Stimulated activated CD8-positive, alpha-beta memory T cell treated with anti-CD3 and anti-CD28 coated beads, Interleukin-12 subunit alpha, Interleukin-12 subunit beta, amount 100 ng/mL, for 24 hours (primary cell): ENCODE data around the gene DHRS4L2.
"Not testable (repeated sequence)": the region's sequence is repeated elsewhere in the genome, so short reads cannot be mapped to it uniquely, and the experiment has no call there.

Source experiments
- DNase-seq: peaks from one replicate; pipeline ENCODE4 v3.0.0-alpha.2; 2020; ENCODE audit errors: extremely low read depth

DHRS4L2 gene

DNA sequence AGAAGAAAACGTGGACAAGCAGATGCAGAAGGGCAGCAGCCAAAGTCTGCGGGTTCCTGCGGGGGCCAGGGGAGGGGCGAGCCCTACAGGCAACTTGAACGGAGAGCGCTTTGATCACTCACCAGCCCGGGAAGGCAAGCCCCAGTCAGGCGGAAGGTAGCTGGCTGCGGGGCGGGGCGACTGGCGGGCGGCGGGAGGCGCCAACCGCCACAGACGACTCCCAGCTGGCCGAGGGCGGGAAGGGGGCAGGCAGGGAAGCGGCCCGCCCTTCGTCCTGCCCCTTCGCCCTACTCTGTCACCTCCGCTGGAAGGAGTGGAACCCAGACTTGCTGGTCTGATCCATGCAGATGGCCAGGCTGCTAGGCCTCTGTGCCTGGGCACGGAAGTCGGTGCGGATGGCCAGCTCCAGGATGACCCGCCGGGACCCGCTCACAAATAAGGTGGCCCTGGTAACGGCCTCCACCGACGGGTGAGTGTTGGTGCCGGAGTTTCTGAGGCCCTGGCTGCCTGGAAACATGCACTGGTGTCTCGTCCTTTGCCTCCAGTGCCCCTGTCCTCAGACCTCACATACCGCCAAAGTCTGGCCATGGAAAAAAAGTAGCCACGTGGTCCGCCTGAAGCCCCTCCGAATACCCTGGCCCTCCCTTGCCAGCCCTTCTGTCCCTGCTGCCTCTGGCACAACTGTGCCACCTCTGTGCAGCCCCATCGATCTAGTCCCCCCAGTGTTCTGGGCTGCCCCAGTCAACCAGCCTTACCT, at the start of gene DHRS4L2:
DHRS4L2 (plus strand) TSS at position 323 of the 757 bp plus-strand sequence; CDS start at position 342, 19 bp downstream.
- DNase-seq, result peak; percentile 60

DNA sequence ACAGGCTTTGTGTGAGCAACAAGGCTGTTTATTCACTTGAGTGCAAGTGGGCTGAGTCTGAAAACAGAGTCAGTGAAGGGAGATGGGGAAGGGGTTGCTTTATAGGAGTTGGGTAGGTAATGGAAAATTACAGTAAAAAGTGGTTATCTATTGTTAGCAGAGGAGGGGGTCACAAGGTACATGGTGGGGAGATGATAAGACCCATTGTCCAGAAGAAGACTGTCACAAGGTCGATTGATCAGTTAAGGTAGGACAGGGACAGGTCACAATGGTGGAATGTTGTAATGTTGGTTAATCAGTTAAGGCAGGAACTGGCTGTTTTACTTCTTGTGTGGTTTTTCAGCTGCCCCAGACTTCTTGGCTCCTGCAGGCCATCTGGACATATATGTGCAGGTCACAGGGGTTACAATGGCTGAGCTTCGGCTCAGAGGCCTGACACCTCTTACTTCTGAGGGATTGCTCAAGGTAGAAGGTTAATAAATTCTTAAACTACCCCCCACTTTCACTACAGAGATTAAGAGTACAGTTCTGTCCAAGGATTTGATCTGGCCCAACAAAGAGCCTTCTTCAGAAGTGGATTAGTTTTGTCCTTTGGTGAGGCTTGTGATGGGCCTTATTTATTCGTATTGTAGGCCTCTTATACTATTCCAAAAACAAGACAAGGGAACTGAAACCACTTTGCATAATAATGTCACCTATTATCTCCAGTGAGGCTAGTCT, 49.0 kb upstream of the DHRS4L2 start:
- DNase-seq, result no peak

DNA sequence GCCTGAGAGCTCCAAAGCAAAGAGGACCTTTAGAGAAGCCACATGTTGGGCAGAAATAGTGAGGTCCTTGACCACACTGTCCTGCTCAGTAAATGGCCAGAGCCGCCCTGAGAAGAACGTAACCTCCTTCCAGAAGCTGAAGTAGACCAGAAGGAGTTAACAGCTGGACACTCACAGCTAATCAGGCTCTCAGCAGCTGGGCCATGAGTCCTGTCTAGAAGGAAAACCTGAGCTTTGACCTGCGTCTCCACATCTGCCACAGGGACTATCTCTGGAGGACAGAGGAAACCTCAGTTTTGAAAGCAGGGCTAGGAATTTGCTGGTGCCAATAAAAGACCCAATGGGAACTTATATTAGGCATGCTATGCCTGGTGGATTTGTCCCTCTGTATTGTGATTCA, 47.5 kb upstream of the DHRS4L2 start:
- DNase-seq, result no peak

DNA sequence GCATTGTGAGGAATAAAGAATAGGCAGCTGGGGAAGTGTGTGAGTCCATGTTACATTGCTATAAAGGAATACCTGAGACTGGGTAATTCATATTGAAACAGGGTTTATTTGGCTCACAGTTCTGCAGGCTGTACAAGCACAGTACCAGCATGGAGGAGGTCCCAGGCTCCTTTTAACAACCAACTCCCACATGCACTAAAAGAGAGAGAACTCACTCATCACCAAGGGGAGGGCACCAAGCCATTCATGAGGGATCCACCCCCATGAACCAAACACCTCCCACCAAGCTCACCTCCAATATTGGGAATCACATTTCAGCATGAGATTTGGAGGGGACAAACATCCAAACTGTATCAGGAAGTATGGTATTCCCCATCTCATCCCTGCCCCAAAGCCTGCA, 47.1 kb upstream of the DHRS4L2 start:
- no peak for DNase-seq

DNA sequence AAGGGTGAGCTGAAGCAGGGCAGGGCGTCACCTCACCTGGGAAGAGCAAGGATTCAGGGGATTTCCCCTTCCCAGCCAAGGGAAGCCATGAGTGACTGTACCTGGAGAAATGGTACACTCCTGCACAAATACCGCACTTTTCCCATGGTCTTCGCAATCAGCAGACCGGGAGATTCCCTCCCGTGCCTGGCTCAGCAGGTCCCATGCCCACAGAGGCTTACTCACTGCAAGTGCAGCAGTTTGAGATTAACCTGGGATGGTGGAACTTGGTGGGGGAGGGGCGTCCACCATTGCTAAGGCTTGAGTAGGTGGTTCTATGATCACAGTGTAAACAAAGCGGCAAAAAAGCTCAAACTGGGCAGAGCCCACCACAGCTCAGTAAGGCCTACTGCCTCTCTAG, 46.1 kb upstream of the DHRS4L2 start:
- no peak for DNase-seq

DNA sequence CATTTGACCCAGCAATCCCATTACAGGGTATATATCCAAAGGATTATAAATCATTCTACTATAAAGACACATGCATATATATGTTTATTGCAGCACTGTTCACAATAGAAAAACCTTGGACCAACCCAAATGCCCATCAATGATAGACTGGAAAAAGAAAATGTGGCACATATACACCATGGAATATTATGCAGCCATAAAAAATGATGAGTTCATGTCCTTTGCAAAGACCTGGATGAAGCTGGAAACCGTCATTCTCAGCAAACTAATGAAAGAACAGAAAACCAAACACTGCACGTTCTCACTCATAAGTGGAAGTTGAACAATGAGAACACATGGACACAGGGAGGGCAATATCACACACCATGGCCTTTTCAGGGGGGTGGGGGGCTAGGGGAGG, 39.7 kb upstream of the DHRS4L2 start:
- DNase-seq, result not testable (repeated sequence)

DNA sequence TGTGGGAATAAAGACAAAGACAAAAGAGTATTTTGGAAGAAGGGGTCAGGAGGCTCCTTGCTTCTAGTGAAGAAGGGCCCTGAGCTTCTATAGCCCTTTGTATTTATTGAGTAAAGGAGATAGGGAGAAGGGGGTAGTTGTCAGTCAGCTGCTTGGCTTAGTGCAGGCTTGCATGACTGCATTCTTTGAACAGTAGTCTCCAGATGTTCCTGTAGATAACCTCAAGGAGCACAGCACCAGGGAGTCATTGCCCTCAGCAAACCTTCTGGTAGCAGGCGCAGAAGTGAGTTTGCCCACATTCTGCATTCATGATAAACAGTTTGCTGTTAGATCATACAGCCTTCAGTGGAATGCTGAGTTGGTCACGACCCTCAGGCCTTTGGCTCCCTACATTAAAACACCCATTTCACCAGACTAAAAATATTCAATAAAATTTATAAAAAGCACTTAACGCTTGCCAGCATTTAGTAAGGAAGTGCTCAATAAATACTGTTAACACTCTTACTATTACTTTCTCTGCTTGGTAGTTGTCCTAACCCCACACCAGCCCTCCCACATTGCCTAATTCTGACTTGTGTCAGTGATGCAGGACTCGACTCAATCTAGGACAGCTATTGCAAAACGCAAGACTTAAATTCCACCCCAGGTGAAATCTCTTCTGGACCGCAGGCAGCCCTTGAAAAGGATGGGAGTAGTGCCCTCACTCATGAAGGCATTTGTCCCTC, 38.2 kb upstream of the DHRS4L2 start:
- no peak for DNase-seq

DNA sequence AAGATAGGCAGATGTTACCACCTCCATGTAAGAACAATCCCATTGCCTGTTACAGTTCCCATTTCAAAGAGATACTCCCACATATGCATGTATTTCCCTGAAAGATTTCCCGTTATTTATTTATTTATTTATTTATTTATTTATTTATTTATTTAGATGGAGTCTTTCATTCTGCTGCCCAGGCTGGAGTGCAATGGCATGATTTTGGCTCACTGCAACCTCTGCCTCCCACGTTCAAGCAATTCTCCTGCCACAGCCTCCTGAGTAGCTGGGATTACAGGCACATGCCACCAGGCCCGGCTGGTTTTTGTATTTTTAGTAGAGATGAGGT, 37.6 kb upstream of the DHRS4L2 start:
- DNase-seq, result not testable (repeated sequence)

DNA sequence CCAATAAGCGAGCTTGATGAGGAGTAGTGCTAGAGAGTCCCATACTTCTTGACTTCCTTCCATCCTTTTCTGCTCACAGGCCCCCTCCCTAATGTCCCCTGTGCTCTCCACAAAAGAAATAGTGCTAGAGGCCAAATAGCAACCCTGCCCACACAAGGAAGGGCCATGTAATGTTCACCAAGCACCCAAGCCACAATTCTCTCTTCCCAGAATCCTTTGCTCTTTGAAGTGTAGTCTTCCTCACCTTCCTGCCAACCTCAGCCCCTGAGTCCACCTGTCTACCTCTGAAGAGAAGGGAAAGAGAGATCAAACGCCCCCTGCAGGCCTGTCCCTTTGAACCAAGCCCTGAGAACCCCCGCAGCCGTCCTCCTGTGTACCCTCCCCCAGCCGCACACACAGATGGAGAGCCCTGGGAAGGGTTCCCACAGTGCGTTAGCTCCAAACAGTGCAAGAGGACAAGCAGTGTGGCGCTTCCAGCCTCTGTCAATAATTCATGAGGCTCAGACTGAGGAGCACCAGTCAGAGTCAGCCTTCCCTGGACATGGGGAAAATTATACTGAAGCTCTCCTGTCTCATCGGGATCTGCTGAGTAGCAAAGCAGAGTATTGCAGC, 37.0 kb upstream of the DHRS4L2 start:
- DNase-seq, result no peak

DNA sequence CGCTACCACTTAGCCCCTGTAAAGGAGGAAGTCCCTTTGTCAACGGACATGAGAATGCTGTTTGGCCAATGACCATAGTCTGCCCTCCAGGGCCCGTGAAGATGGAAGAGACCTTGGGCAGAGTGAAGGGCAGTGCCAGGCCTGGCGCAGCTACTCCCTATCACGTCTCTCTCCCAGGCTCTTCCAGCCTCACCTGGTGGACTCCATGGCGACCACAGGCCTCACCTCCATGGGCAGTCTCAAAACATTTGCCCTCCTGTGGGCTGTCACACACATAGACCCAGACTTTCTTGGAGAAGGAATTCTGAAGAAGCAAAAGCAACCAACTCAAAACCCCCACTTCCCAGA, 35.6 kb upstream of the DHRS4L2 start:
- not testable (repeated sequence) for DNase-seq

DNA sequence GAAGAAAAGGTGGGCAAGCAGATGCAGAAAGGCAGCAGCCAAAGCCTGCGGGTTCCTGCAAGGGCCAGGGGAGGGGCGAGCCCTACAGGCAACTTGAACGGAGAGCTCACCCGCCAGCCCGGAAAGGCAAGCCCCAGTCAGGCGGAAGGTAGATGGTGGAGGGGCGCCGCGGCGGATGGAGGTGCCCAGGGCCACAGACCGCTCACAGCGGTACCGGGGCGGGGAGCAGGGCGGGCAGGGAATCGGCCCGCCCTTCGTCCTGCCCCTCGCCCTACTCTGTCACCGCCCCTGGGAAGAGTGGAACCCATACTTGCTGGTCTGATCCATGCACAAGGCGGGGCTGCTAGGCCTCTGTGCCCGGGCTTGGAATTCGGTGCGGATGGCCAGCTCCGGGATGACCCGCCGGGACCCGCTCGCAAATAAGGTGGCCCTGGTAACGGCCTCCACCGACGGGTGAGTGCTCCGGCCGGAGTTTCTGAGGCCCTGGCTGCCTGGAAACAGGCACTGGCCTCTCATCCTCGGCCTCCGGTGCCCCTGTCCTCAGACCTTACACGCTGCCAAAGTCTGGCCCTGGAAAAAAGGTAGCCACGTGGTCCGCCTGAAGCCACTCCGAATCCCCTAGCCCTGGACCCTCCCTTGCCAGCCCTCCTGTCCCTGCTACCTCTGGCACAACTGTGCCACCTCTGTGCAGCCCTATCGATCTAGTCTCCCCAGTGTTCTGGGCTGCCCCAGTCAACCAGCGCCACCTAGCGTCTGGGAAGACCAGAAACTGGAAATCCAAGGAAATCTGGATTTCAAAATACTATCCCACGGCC, 35.1 kb upstream of the DHRS4L2 start, which contains the start of gene DHRS4:
DHRS4 (plus strand) TSS at position 307 of the 815 bp plus-strand sequence; CDS start at position 326, 19 bp downstream.
- peak; percentile 66 for DNase-seq

DNA sequence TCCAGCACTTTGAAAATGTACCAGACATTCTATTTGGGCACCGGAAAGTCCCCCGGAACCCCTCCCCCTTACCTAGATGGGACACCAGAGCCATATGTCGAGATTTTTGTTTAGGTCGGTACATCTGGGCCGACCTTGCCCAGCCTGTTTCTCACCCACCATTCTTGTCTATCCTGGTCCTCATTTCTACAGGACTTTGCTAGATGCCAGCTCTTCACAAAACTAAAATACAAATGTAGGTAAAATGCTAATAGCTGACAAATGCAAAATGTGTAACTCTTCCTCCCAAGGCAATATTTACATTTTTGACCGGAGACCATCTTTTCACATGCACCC, 34.5 kb upstream of the DHRS4L2 start:
- not testable (repeated sequence) for DNase-seq

DNA sequence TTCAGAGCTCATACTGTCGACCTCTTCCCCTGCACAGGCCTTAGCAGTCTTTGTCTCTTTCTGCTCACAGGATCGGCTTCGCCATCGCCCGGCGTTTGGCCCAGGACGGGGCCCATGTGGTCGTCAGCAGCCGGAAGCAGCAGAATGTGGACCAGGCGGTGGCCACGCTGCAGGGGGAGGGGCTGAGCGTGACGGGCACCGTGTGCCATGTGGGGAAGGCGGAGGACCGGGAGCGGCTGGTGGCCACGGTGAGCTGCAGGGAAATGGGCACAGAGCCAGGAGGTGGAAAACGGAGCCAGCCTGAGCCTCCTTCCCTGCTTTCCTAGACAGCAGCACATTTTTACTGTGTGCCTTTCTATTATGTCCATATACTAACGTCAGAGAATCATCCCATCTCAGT, 33.8 kb upstream of the DHRS4L2 start:
- DNase-seq, result not testable (repeated sequence)

DNA sequence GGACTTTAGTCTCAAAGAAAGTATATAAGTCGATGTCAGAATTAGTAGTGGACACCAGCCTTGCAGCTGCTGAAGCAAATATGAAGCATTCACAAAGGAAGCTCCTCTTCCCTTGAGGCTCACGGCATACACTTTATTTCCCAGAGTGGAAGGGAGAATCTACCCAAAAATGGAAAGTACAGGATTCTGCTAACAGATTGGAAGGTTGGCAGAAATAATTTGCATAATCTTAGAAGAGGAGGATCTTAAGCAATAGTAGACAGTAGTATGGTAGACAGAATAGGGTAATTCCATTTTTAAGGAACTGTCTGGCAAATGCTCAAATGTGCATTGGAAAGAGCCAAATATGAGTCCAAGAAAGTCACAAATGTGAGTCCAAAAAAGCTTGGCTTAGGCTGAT, 32.9 kb upstream of the DHRS4L2 start:
- not testable (repeated sequence) for DNase-seq

DNA sequence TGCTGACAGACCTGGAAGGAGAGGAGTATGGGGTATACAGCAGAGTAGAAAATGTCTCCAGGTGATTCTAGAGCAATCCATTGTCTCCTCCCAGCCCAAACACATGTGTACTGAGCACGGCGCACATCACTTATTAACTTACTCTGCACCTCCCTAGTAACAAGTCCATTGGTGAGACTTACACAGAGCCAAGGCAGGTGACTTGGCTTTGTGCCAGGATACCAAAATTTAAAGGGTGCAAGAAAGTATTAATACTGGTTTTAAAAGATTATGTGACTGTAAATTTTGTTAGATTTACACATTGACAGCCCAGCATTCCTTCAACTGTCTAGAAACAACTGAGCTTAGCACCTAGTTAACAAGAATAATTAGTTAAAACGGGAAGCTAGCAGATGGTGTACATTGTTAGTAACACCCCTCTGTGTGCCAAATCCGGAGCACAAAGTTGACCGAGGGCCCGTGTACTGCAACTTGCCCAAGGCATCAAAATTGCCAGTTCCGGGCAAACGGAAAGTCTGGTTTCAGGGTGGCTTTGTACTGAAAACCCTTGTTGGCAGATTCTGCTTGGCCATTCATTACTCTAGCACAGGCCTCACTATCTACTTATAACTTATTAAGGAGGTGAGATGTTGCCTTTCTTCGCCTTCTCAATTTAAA, 30.7 kb upstream of the DHRS4L2 start:
- not testable (repeated sequence) for DNase-seq

DNA sequence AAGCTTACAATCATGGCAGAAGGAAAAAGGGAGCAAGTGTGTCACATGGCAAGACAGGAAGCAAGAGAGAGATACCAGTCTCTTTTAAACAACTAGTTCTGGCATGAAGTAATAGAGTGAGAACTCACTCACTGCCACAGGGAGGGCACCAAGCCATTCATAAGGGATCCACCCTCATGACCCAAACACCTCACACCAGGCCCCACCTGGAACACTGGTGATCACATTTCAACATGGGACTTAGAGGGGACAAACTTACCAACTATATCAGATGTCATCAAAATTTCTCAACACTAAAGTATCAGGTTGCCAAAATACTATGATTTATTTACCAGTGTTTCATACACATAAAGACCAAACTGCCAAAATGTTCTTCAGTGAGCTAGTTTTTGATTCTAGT, 27.8 kb upstream of the DHRS4L2 start:
- DNase-seq, result not testable (repeated sequence)

DNA sequence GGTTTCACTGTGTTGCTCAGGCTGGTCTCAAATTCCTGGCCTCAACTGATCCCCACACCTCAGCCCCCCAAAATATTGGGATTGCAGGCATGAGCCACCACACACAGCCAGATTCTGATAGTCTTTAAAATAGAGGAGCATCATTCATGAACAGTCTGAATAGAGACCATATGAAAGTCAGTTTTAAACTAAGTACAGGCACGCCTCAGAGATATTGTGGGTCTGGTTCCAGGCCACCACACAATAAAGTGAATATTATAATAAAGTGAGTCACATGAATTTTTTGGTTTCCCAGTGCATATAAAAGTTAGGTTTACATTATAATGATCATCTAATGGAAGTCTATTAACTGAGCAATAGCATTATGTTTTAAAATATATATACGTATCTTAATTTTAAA, 27.0 kb upstream of the DHRS4L2 start:
- not testable (repeated sequence) for DNase-seq

DNA sequence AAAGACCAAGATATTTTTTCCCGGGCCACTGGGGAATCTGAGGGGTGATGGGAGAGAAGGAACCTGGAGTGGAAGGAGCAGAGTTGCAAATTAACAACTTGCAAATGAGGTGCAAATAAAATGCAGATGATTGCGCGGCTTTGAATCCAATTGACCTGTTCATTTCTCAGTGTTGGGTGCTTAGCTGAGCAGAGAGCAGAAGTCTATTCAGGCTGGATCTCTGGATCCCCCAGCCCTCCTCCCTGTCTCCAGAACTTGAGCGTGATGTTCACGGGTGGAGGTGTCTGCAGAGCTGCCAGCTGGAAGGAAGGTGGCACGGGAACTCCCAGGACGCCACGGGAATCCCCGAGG, 19.6 kb upstream of the DHRS4L2 start:
- not testable (repeated sequence) for DNase-seq

DNA sequence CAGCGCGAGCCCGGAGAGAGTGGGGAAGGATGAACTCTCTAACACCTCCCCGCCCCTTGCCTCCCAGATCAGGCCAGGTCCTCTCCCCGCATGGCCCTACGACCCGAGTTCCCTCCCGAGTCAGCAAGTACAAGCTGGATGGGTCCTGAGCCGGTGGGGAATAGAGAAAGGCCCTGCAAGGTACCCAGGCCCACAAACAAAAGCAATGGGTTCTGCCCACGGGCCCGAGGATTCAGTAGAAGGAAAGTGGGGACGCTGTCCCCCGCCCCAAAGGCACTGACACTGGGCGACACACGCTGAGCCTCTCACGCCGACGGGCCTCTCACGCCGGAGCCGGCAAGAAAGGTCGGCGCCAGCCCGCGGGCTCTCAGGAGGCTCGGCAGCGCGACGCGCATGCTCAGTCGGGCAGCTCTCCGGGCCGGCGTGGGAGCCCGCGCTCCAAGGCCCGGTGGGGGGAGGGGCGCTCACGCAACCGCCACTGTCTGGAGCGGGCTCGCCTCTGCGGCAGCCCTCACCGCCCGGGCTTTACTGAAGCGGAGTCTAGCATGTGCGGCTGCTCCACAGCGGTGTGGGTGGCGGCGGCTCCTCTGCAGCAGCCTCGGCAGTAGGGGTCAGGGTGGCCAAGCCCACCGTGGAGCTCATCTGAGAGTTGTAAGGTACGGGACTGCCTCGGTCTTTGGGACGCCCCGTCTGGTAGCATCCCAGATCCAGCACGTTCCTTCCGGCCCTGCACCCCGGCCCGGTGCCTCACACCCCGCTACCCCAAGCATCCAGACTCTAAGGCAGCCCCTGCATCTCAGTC, 19.0 kb upstream of the DHRS4L2 start:
- DNase-seq, result peak; percentile 26

DNA sequence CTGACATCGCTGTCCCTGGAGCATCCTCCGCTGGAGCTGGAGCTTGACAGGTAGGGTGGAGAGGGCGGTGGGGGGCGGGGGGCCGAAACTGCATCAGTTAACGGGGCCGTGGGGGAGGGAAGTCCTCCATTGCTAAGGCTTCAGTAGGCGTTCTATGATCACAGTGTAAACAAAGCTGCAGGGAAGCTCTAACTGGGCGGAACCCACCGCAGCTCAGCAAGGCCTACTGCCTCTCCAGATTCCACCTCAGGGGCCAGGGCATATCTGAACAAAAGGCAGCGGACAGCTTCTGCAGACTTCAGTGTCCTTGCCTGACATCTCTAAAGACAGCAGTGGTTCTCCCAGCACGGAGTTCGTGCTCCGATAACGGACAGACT, 18.5 kb upstream of the DHRS4L2 start:
- not testable (repeated sequence) for DNase-seq
